Forelimb muscle (tissue), 1 donor: ENCODE measurements around the gene CLK2. TPM values are rescaled to one million over a fixed set of nuclear protein-coding genes. Genes with fewer than 3 reads are reported as not detected.

Experiments used
- polyA plus RNA-seq: library from polyadenylated mRNA; unstranded; fragments of 120-200 nt; gene quantifications from one replicate; pipeline ENCODE4 v1.2.1, GENCODE V29; 2013; ENCODE audit not compliant: insufficient read length

The CLK2 gene
- polyA plus RNA-seq, 1 donor = 37.0 TPM

Other genes with a start within 250 kb of the CLK2 start
- gene DCST2, start 239.7 kb downstream of the CLK2 start, polyA plus RNA-seq = 0.63 TPM
- gene DCST1, start 239.7 kb downstream of the CLK2 start, polyA plus RNA-seq = 0.09 TPM
- 57.1 TPM for gene ADAM15, start 222.2 kb downstream of the CLK2 start, polyA plus RNA-seq
- gene EFNA4, start 209.8 kb downstream of the CLK2 start, polyA plus RNA-seq = 6.5 TPM
- gene EFNA3, start 194.7 kb downstream of the CLK2 start, polyA plus RNA-seq = 2.1 TPM
- gene EFNA1, start 145.6 kb downstream of the CLK2 start, polyA plus RNA-seq = 20.6 TPM
- 18.6 TPM for gene SLC50A1, start 137.7 kb downstream of the CLK2 start, polyA plus RNA-seq
- 23.9 TPM for gene DPM3, start 133.0 kb downstream of the CLK2 start, polyA plus RNA-seq
- 85.3 TPM for gene KRTCAP2, start 100.2 kb downstream of the CLK2 start, polyA plus RNA-seq
- gene TRIM46, start 99.7 kb downstream of the CLK2 start, polyA plus RNA-seq = 0.46 TPM
- 63.0 TPM for gene THBS3, start 65.6 kb downstream of the CLK2 start, polyA plus RNA-seq
- 16.9 TPM for gene MTX1, start 64.8 kb downstream of the CLK2 start, polyA plus RNA-seq
- gene ENTREP3, start 18.0 kb downstream of the CLK2 start, polyA plus RNA-seq = 16.3 TPM
- 44.4 TPM for gene SCAMP3, start 11.1 kb downstream of the CLK2 start, polyA plus RNA-seq
- gene HCN3, start 4.0 kb upstream of the CLK2 start, polyA plus RNA-seq = 4.3 TPM
- 0.09 TPM for gene PKLR, start 27.9 kb upstream of the CLK2 start, polyA plus RNA-seq
- gene FDPS, start 35.4 kb upstream of the CLK2 start, polyA plus RNA-seq = 115 TPM
- 27.9 TPM for gene RUSC1, start 47.4 kb upstream of the CLK2 start, polyA plus RNA-seq